HEK293 (cell line): Measurements from ENCODE around the gene NAT16.
"Not testable (repeated sequence)": the region's sequence is repeated elsewhere in the genome, so short reads cannot be mapped to it uniquely, and the experiment has no call there.

ENCODE experiments used
- CTCF ChIA-PET: fragments of 350-600 bp; formaldehyde crosslinking; extraction: SDS; loops from one replicate; lab custom pipeline; 2021; ENCODE audit warnings: antibody characterized with exemption; lab: Yijun Ruan, JAX
- POLR2A ChIA-PET: fragments of 300-600 bp; formaldehyde crosslinking; extraction: SDS; loops from one replicate; lab custom pipeline; 2020; ENCODE audit warnings: antibody characterized with exemption, inconsistent platforms; lab: Yijun Ruan, JAX
- H3K27ac ChIP-seq: fragments of 200-500 bp; sonication (Bioruptor generic); 2 replicates; pipeline ENCODE4 v1.5.1; 2014; ENCODE audit warnings: low read depth, low read length, control low read depth, inconsistent platforms; ENCODE audit errors: extremely low read depth
- H3K36me3 ChIP-seq, 2 experiments: fragments of 200-500 bp in 1 of 2; sonication (Bioruptor generic) in 1 of 2; 1 replicate in 1 of 2; 2 replicates in 1 of 2; pipeline ENCODE4 v1.5.1; 2014 to 2017; ENCODE audit warnings: inconsistent platforms in 2 of 2, low read length in 2 of 2; ENCODE audit not compliant: control insufficient read depth in 2 of 2, insufficient read depth in 1 of 2
- H3K4me1 ChIP-seq: fragments of 200-500 bp; sonication (Bioruptor generic); 2 replicates; pipeline ENCODE4 v1.5.1; 2014; ENCODE audit warnings: mild to moderate bottlenecking, low read length, inconsistent platforms; ENCODE audit not compliant: control insufficient read depth, insufficient read depth
- H3K4me3 ChIP-seq: 2 replicates; pipeline ENCODE4 v1.5.1; 2011; ENCODE audit warnings: low read depth, mild to moderate bottlenecking, control low read depth, low read length, moderate library complexity
- H3K9me3 ChIP-seq: fragments of 200-500 bp; sonication (Bioruptor generic); 2 replicates; pipeline ENCODE4 v1.5.1; 2014; ENCODE audit warnings: low read depth, low read length, inconsistent platforms; ENCODE audit not compliant: control insufficient read depth, insufficient read depth
- EGR2 ChIP-seq: fragments of 450-650 bp; formaldehyde crosslinking; IDR thresholded peaks from 2 replicates; pipeline ENCODE4 v1.5.1; 2016; ENCODE audit warnings: low read depth, missing biosample characterization, missing genetic modification characterization
- MYNN ChIP-seq: fragments of 450-650 bp; formaldehyde crosslinking; IDR thresholded peaks from 2 replicates; pipeline ENCODE4 v1.5.1; 2016; ENCODE audit warnings: missing biosample characterization, missing genetic modification characterization, borderline replicate concordance
- ZFHX2 ChIP-seq: fragments of 450-650 bp; formaldehyde crosslinking; conservative IDR thresholded peaks from 2 replicates; pipeline ENCODE4 v1.5.1; 2016; ENCODE audit warnings: missing biosample characterization, missing genetic modification characterization
- ZNF121 ChIP-seq: fragments of 450-650 bp; formaldehyde crosslinking; IDR thresholded peaks from 2 replicates; pipeline ENCODE4 v1.5.1; 2016; ENCODE audit warnings: missing biosample characterization, missing genetic modification characterization
- ZNF394 ChIP-seq: fragments of 450-650 bp; formaldehyde crosslinking; IDR thresholded peaks from 2 replicates; pipeline ENCODE4 v1.5.1; 2016; ENCODE audit warnings: missing biosample characterization, missing genetic modification characterization, mild to moderate bottlenecking, moderate library complexity, borderline replicate concordance
- ZNF544 ChIP-seq: fragments of 450-650 bp; formaldehyde crosslinking; IDR thresholded peaks from 2 replicates; pipeline ENCODE4 v1.5.0; 2017; ENCODE audit warnings: missing biosample characterization, missing genetic modification characterization
- ZNF664 ChIP-seq: fragments of 450-650 bp; formaldehyde crosslinking; IDR thresholded peaks from 2 replicates; pipeline ENCODE4 v1.5.1; 2016; ENCODE audit warnings: missing biosample characterization, missing genetic modification characterization
- TF ChIP-seq, protein P1 (sequence below): sonication (generic); formaldehyde crosslinking; IDR thresholded peaks from 2 replicates; pipeline ENCODE4 v1.8.1; 2022; ENCODE audit warnings: mild to moderate bottlenecking, moderate library complexity, missing genetic modification reagents
- TF ChIP-seq, protein P2 (sequence below): fragments of 450-650 bp; formaldehyde crosslinking; IDR thresholded peaks from 2 replicates; pipeline ENCODE4 v1.5.1; 2016; ENCODE audit warnings: missing biosample characterization, missing genetic modification characterization, borderline replicate concordance

NAT16 gene

DNA sequence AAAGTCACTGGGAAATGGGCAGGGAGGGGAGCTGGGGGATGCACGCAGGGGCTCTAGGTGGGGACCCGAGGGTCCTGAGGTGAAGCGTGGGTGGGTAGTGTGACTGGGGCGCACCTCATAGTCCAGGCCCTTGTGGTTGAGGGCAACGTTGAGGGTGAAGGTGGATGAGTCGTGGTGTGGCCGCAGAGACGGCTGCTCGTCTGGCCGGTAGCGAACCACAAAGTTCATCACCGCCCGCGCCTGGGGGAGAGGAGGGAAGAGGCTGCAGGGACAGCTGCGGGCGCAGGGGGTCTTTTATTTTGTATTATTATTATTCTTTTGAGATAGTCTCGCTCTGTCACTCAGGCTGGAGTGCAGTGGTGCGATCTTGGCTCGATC is 26.6 kb upstream of the NAT16 start:
- Histone ChIP-seq H3K27ac (no peak overlapping the region), H3K9me3 (no peaks in the 10 kb centered on the region), H3K36me3 (peaks cover 0 to 25% of the 10 kb centered on the region in 2 experiments; a peak in 2 of 3 replicates), H3K4me3 (no peak overlapping the region), H3K4me1 (no peaks in the 10 kb centered on the region)
- CTCF ChIA-PET, result interaction anchor here (0.6 to 0.9 kb wide), 2 partner anchors 20 to 63 kb away, joined by 3 to 6 read pairs; no protein-coding TSS in a partner anchor
- POLR2A ChIA-PET, result no interaction called here
- TF ChIP-seq, protein P1, sequence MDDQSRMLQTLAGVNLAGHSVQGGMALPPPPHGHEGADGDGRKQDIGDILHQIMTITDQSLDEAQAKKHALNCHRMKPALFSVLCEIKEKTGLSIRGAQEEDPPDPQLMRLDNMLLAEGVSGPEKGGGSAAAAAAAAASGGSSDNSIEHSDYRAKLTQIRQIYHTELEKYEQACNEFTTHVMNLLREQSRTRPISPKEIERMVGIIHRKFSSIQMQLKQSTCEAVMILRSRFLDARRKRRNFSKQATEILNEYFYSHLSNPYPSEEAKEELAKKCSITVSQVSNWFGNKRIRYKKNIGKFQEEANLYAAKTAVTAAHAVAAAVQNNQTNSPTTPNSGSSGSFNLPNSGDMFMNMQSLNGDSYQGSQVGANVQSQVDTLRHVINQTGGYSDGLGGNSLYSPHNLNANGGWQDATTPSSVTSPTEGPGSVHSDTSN (CRISPR knock-in tag), result no peak
- TF ChIP-seq, protein P2, sequence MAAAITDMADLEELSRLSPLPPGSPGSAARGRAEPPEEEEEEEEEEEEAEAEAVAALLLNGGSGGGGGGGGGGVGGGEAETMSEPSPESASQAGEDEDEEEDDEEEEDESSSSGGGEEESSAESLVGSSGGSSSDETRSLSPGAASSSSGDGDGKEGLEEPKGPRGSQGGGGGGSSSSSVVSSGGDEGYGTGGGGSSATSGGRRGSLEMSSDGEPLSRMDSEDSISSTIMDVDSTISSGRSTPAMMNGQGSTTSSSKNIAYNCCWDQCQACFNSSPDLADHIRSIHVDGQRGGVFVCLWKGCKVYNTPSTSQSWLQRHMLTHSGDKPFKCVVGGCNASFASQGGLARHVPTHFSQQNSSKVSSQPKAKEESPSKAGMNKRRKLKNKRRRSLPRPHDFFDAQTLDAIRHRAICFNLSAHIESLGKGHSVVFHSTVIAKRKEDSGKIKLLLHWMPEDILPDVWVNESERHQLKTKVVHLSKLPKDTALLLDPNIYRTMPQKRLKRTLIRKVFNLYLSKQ (tag by site-specific recombination), result no peak
- no peak for TF ChIP-seq ZNF664 (tag by site-specific recombination)
- TF ChIP-seq MYNN (tag by site-specific recombination), result peak; percentile 32; the same call in 1 of the 2 replicates

DNA sequence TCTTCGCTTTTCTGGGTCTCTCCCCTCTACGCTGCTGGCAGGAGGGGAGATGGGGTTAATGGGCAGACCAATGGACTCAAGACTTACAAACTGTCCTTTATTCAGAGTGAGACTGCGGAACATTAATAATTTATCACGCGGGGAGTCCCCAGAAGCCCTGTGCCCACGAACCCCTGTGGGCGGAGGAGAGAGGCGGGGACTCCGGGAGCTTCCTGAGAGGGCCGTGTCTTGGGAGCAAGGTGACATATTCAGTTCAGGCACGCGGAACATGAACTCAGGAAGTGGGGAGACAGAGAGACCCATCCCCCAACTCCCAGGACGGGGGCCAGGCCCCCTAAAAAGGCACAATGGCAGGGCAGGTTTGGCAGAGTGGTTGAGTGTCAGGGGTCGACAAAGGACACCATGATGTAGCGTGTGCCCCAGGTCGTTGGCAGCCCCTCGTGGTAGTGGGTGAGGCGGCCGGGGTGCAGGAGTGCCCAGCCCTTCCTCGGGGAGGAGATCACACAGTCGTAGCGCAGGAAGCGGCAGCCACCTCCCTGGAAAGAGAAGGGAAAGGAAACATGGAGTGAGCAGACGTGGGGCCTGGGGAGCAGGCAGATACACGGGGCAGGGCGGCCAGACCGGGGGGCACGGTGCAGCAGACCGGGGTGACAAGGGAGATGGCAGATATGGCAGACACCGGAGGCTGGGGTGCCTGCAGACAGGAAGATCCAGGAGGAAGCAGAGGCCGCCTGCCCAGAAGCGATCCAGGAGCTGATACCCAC is 26.0 kb upstream of the NAT16 start:
- Histone ChIP-seq H3K36me3 (peaks cover 0 to 20% of the 10 kb centered on the region in 2 experiments; a peak in 2 of 3 replicates), H3K27ac (no peak overlapping the region), H3K4me1 (no peaks in the 10 kb centered on the region), H3K4me3 (no peak overlapping the region), H3K9me3 (no peaks in the 10 kb centered on the region)
- TF ChIP-seq ZFHX2 (tag by site-specific recombination) (peak; percentile 35), EGR2 (tag by site-specific recombination) (0 out of 2 replicates have a peak, but pooled peaks have one; percentile 23), ZNF394 (tag by site-specific recombination) (no peak)
- CTCF ChIA-PET, result interaction anchor here (0.6 to 0.9 kb wide), 5 partner anchors 20 to 302 kb away, joined by 3 to 6 read pairs (median 3); no protein-coding TSS in a partner anchor
- POLR2A ChIA-PET, result no interaction called here

DNA sequence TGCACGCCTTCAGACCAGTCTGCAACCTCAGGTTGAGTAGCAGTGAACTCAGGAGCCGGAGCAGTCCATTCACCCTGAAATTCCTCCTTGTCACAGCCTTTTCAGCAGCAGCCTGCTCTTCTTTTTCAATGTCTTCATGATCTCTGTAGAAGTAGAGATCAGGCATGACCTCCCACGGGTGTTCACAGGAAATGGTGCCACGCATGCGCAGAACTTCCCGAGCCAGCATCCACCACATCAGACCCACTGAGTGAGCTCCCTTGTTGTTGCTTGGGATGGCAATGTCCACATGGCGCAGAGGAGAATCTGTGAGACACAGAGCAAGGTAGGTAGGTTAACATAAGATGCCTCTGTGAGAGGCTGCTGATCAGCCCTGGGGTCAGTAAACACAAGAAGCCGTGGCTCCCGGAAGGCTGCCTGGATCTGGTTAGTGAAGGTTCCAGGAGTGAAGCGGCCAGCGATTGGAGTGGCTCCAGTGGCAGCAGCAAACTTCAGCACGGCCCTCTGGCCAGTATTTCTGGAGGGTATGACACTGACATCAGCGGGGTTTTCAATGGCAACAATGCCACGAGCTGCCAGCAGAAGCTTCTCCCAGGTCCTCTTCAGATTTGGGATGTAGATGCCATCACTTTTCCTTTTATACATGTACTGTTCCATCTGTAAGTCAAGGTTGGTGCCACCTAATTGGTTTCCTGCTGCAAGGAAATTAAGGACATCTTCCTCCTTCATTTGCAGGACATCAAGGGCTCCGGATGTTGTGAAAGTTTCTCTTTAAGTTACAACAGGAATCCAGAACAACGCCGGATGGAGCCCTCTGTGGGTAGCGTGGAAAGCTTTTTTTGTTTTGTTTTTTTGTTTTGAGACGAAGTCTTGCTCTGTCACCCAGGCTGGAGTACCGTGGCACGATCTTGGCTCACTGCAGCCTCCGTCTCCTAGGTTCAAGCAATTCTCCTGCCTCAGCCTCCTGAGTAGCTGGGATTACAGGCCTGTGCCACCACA is 23.9 kb upstream of the NAT16 start:
- POLR2A ChIA-PET, result interaction anchor here (0.6 to 0.9 kb wide), 2 partner anchors 14 to 17 kb away, joined by 3 read pairs; partner anchors contain the start of gene ZNHIT1

DNA sequence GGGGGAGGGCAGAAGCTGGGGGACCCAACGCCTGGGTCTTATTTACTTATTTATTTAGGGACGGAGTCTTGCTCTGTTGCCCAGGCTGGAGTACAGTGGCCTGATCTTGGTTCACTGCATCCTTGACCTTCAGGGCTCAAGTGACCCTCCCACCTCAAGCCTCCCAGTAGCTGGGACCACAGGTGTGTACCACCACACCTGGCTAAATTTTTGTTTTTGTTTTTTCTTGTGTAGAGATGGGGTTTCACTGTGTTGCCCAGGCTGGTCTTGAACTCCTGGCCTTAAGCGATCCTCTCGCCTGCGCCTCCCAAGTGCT is 22.5 kb upstream of the NAT16 start:
- Histone ChIP-seq H3K4me1 (no peaks in the 10 kb centered on the region), H3K4me3 (no peak overlapping the region), H3K36me3 (peaks cover 0 to 2% of the 10 kb centered on the region in 2 experiments; a peak in 1 of 3 replicates), H3K9me3 (no peaks in the 10 kb centered on the region), H3K27ac (no peak overlapping the region)
- POLR2A ChIA-PET, result interaction anchor here (0.6 to 1.5 kb wide), 2 partner anchors 15 to 51 kb away, joined by 5 to 6 read pairs; partner anchors contain the start of genes PLOD3 and ZNHIT1
- CTCF ChIA-PET, result interaction anchor here (3.2 kb wide), 1 partner anchor 10 kb away, joined by 17 read pairs; no protein-coding TSS in a partner anchor
- no peak for TF ChIP-seq ZNF544 (tag by site-specific recombination)
- peak; percentile 34; the same call in 1 of the 2 replicates for TF ChIP-seq ZNF121 (tag by site-specific recombination)

More for the DNA sequence above, 23.9 kb upstream of the NAT16 start:
- H3K9me3 ChIP-seq, H3K27ac ChIP-seq, H3K4me3 ChIP-seq, H3K4me1 ChIP-seq: not testable (repeated sequence)
- H3K36me3 ChIP-seq, result peaks cover 0 to 10% of the 10 kb centered on the region in 2 experiments; a peak in 2 of 3 replicates
- CTCF ChIA-PET, result interaction anchor here (0.7 to 3.2 kb wide), 3 partner anchors 9 to 40 kb away, joined by 3 to 17 read pairs (median 5); no protein-coding TSS in a partner anchor
